Ishikawa (cell line): Measurements from ENCODE around the gene HK1.

Experiments
- CEBPB ChIP-seq: IDR thresholded peaks from 2 replicates; pipeline ENCODE4 v1.6.1; 2012
- CREB1 ChIP-seq: IDR thresholded peaks from 2 replicates; pipeline ENCODE4 v1.6.1; 2012; ENCODE audit warnings: low read depth
- EGR1 ChIP-seq: IDR thresholded peaks from 2 replicates; pipeline ENCODE4 v1.6.1; 2012
- EP300 ChIP-seq: IDR thresholded peaks from 2 replicates; pipeline ENCODE4 v1.6.1; 2012; ENCODE audit warnings: borderline replicate concordance
- FOXM1 ChIP-seq: IDR thresholded peaks from 2 replicates; pipeline ENCODE4 v1.6.1; 2012; ENCODE audit warnings: low read depth, borderline replicate concordance
- MAX ChIP-seq: IDR thresholded peaks from 2 replicates; pipeline ENCODE4 v1.6.1; 2012
- NFIC ChIP-seq: IDR thresholded peaks from 2 replicates; pipeline ENCODE4 v1.6.1; 2012
- RAD21 ChIP-seq: IDR thresholded peaks from 2 replicates; pipeline ENCODE4 v1.6.1; 2012; ENCODE audit warnings: low read depth
- TAF1 ChIP-seq: IDR thresholded peaks from 2 replicates; pipeline ENCODE4 v1.6.1; 2012; ENCODE audit warnings: low read depth, mild to moderate bottlenecking
- TCF12 ChIP-seq: IDR thresholded peaks from 2 replicates; pipeline ENCODE4 v1.6.1; 2012; ENCODE audit warnings: low read depth
- TEAD4 ChIP-seq: IDR thresholded peaks from 2 replicates; pipeline ENCODE4 v1.6.1; 2012
- YY1 ChIP-seq: IDR thresholded peaks from 2 replicates; pipeline ENCODE4 v1.6.1; 2012; ENCODE audit warnings: low read depth
- ZBTB7A ChIP-seq: IDR thresholded peaks from 2 replicates; pipeline ENCODE4 v1.6.1; 2012; ENCODE audit warnings: low read depth
- TF ChIP-seq, protein P1 (sequence below): IDR thresholded peaks from 2 replicates; pipeline ENCODE4 v1.6.1; 2012; ENCODE audit warnings: low read depth, mild to moderate bottlenecking
- TF ChIP-seq, protein P2 (sequence below): IDR thresholded peaks from 2 replicates; pipeline ENCODE4 v1.6.1; 2012

The HK1 gene

DNA sequence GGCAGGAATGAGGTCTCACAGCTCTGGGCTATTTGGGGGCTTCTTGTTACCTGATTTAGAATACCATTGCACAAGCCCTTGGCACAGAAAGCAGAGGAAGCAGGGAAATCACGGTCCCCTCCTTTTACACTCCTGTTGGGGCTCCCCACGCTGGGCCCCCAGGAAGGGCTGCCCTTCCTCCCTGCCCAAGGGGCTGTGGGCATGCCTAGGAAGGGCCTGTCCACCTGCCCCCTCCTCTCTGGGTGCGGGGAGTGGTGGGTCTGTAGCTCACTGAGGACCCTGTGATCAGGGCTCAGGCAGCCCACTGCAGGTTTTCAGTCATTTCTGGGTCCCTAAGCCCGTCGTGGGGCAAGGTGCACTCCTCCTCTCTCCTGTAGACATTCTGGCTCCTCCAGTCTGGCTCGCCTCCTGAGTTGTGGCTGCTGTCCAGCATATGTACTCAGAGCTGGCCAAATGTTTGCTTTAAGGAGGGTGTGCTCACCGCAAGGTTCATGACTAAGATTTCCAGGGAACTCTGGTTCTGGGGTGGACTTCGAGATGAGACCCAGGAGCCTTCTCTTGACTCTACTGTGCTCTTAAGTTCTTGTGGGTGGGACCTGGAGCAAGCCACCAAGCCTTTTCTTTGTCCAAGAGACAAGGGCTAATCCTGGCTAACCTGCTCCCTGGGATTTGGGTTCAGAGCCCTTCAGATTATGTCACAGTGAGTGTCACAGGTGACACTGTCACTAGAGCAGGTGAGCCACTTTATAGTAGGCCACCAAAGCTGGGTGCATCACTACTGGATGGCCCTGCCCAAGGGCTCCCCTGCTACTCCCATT lies 82.4 kb downstream of the HK1 start:
- TF ChIP-seq CREB1 (no peak), FOXM1 (no peak), NFIC (peak; percentile 40; the same call in 1 of the 2 replicates), EP300 (no peak)
- TF ChIP-seq, protein P1, sequence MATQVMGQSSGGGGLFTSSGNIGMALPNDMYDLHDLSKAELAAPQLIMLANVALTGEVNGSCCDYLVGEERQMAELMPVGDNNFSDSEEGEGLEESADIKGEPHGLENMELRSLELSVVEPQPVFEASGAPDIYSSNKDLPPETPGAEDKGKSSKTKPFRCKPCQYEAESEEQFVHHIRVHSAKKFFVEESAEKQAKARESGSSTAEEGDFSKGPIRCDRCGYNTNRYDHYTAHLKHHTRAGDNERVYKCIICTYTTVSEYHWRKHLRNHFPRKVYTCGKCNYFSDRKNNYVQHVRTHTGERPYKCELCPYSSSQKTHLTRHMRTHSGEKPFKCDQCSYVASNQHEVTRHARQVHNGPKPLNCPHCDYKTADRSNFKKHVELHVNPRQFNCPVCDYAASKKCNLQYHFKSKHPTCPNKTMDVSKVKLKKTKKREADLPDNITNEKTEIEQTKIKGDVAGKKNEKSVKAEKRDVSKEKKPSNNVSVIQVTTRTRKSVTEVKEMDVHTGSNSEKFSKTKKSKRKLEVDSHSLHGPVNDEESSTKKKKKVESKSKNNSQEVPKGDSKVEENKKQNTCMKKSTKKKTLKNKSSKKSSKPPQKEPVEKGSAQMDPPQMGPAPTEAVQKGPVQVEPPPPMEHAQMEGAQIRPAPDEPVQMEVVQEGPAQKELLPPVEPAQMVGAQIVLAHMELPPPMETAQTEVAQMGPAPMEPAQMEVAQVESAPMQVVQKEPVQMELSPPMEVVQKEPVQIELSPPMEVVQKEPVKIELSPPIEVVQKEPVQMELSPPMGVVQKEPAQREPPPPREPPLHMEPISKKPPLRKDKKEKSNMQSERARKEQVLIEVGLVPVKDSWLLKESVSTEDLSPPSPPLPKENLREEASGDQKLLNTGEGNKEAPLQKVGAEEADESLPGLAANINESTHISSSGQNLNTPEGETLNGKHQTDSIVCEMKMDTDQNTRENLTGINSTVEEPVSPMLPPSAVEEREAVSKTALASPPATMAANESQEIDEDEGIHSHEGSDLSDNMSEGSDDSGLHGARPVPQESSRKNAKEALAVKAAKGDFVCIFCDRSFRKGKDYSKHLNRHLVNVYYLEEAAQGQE = peak; percentile 76

DNA sequence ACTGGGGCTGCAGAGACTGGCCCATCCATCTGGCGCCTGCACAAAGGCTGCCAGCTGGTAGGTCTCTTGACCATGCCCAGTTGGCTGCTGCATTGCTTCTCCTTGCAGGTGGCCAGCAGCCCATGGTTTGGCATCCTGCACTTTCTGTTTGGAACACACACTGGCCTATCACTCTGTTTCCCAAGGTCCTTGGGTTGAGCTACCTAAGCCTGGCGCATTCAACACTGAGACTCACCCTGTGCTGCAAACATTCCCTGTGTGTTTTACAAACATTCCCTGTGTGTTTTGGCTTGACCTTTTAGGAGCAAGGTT lies 83.0 kb downstream of the HK1 start:
- TF ChIP-seq TCF12 (no peak), EGR1 (no peak), MAX (no peak), TEAD4 (no peak), RAD21 (no peak), EP300 (no peak)

- no peak for TF ChIP-seq YY1
- TF ChIP-seq EGR1 = no peak
- TF ChIP-seq, protein P2, sequence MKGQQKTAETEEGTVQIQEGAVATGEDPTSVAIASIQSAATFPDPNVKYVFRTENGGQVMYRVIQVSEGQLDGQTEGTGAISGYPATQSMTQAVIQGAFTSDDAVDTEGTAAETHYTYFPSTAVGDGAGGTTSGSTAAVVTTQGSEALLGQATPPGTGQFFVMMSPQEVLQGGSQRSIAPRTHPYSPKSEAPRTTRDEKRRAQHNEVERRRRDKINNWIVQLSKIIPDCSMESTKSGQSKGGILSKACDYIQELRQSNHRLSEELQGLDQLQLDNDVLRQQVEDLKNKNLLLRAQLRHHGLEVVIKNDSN = no peak
- no peak for TF ChIP-seq CREB1
- TF ChIP-seq CEBPB = no peak
- no peak for TF ChIP-seq TAF1
- no peak for TF ChIP-seq RAD21
- no peak for TF ChIP-seq TCF12
- TF ChIP-seq, protein P1 = no peak
These were observed 84.2 kb downstream of the HK1 start for GRCh38 chr10:69362471-69362954.

GRCh38 chr10:69363666-69364065 lies 85.4 kb downstream of the HK1 start:
- TF ChIP-seq EGR1 = no peak

DNA sequence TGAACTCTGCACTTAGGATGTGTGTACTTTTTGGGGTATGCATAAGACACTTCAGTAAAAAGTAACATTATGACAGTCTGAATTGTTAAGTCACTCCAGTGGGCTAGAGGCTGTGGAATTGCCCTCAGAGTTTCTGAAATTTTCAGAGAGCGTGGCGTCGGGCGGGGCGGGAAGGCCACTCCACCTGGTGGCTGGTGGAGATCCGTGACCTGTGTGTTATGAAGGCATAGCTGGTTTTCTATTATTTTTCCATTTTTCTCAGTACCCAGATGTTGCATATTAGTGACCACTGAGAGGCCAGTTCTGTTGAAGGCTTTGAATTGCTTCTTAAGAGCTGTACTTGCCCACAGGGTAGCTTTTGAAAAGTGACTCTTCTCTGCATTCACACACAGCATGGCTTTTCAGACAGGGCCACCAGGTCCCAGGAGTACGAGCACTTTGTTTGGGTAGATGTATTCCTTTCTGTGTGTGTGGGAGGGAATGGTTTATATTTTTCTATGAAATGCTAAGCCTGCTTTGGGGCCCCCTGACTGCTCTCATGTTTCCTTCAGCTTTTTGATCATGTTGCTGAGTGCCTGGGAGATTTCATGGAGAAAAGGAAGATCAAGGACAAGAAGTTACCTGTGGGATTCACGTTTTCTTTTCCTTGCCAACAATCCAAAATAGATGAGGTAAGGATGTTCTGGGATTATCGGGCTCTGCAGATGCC lies 86.1 kb downstream of the HK1 start:
- TF ChIP-seq, protein P1 = no peak
- TF ChIP-seq TAF1 (no peak), YY1 (no peak), CEBPB (no peak), ZBTB7A (no peak), EGR1 (no peak), NFIC (no peak), RAD21 (no peak), TCF12 (no peak), CREB1 (no peak), TEAD4 (no peak), FOXM1 (no peak), EP300 (no peak), MAX (no peak)
- TF ChIP-seq, protein P2 = no peak
